T-helper 1 cell treated with Interleukin-12 subunit alpha and Interleukin-12 subunit beta and Interleukin-4 antibody, amounts not matched to agents 30 μg/mL and 1 μg/mL, for 36 hours (primary cell): ENCODE results near the gene SLC13A2.

Source experiments
- H3K27ac Mint-ChIP-seq: one replicate; pipeline ENCODE4 v1.8.0; 2021; ENCODE audit warnings: mild to moderate bottlenecking, mixed read lengths
- H3K27me3 Mint-ChIP-seq: one replicate; pipeline ENCODE4 v1.8.0; 2021; ENCODE audit warnings: low read depth, mixed read lengths
- H3K36me3 Mint-ChIP-seq: one replicate; pipeline ENCODE4 v1.8.0; 2021; ENCODE audit warnings: low read depth, mixed read lengths
- H3K4me1 Mint-ChIP-seq: one replicate; pipeline ENCODE4 v1.8.0; 2021; ENCODE audit warnings: low read depth, mixed read lengths
- H3K4me3 Mint-ChIP-seq: one replicate; pipeline ENCODE4 v1.8.0; 2021; ENCODE audit warnings: mild to moderate bottlenecking, moderate library complexity, mixed read lengths
- H3K9me3 Mint-ChIP-seq: one replicate; pipeline ENCODE4 v1.8.0; 2021; ENCODE audit warnings: mixed read lengths

Gene SLC13A2

DNA sequence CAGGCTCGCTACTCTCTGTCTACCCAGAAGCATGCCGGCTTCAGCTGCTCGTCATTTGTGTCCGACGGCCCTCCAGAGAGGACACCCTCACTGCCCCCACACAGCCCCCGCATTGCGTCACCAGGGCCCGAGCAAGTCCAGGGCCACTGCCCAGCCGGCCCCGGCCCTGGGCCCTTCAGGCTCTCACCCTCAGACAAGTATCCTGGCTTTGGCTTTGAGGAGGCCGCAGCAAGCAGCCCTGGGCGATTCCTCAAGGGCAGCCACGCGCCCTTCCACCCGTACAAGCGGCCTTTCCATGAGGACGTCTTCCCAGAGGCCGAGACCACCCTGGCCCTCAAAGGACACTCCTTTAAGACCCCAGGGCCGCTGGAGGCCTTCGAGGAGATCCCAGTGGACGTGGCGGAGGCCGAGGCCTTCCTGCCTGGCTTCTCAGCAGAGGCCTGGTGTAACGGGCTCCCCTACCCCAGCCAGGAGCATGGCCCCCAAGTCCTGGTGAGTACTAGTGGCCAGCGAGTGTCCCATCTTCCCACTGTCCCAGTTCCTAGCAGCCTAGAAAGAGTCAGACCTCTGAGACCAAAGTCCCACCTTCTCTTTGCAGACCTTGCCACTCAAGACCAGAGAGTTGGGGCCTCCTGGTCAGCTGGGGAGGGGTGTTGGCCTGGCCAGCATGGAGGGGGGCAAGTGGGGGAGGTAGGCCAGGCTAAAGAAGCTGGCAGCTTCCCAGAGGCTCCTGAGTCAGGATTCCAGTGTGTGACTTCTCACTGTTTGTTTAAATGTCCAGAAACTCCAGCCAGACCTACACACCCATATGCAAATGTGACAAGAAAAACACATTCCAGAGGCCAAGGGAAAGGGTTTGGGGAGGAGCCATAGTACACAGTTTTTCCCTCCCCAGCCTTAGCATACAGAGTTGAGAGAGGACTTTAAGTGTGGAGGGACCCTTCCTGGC is 51.3 kb downstream of the SLC13A2 start:
- no peaks in the 10 kb centered on the region for H3K4me1 Mint-ChIP-seq
- no peaks in the 10 kb centered on the region for H3K27me3 Mint-ChIP-seq
- no peaks in the 10 kb centered on the region for H3K36me3 Mint-ChIP-seq
- no peak overlapping the region for H3K27ac Mint-ChIP-seq
- no peaks in the 10 kb centered on the region for H3K9me3 Mint-ChIP-seq
- H3K4me3 Mint-ChIP-seq = no peak overlapping the region

DNA sequence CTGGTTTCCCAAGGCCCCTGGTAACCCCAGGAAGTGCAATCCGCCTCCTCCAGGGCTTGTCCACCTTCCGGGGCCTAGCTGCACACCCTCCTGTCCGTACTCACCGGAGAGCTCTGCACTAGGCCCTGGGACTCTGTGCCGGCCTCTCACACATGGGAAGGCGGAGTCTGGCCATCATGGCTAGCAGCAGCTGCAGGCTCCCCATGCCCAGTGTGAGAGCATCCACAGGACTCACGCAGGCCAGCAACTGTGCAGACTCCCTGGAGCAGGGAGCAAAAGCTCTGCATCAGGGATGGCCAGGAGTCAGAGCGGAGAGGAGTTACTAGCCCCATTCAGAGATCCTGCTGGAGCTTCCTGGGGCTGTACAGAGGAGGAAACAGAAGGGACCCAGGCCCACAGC is 52.9 kb downstream of the SLC13A2 start:
- Mint-ChIP-seq H3K9me3 (no peaks in the 10 kb centered on the region), H3K36me3 (no peaks in the 10 kb centered on the region), H3K4me1 (no peaks in the 10 kb centered on the region), H3K4me3 (no peak overlapping the region), H3K27ac (no peak overlapping the region), H3K27me3 (no peaks in the 10 kb centered on the region)

DNA sequence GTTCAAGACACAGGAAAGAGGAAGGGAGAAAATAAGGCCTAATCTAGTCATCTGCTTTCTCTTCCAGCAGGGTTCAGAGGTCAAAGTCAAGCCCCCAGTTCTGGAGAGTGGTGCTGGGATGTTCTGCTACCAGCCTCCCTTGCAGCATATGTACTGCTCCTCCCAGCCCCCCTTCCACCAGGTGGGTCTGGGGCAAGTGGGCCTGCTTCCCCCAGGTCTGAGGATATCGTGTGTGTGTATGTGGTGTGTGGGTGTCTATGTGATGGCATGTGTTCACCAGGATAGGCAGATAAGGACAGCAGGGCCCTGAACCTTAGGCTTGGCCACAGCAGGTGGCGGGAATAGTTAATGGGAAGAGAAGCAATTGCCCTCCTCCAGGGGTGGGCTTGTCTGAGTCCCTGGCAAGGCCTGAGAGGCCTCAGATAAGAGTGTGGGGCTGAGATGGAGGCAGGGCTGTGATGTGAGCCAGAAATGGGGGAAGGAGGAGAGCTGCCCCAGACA is 53.8 kb downstream of the SLC13A2 start:
- no peaks in the 10 kb centered on the region for H3K36me3 Mint-ChIP-seq

DNA sequence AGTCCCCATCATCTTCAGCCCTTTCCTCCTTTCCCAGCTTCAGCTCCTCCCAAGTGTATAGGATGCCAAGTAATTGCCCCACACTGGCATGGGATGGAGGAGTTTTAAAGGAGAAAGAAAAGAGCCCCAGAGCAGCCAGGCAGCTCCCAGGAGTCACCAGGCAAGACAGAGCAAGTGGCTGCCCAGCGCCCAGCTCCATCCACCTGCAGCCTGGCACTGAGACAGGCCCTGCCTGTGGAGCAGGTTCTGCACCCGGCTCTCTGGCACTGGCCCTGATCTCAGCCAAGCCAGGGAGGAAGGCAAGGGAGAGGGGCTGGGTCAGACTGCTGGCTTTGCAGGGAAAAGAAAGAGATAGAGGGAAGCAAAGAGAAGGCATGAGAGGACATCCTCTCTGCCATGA is 54.4 kb downstream of the SLC13A2 start:
- H3K4me1 Mint-ChIP-seq = no peaks in the 10 kb centered on the region
- H3K4me3 Mint-ChIP-seq = no peak overlapping the region
- H3K27ac Mint-ChIP-seq = no peak overlapping the region
- H3K9me3 Mint-ChIP-seq = no peaks in the 10 kb centered on the region
- H3K27me3 Mint-ChIP-seq = no peaks in the 10 kb centered on the region
- H3K36me3 Mint-ChIP-seq = no peaks in the 10 kb centered on the region

More for the DNA sequence above, 53.8 kb downstream of the SLC13A2 start:
- Mint-ChIP-seq H3K27ac (no peak overlapping the region), H3K4me1 (no peaks in the 10 kb centered on the region), H3K9me3 (no peaks in the 10 kb centered on the region), H3K27me3 (no peaks in the 10 kb centered on the region), H3K4me3 (no peak overlapping the region)

DNA sequence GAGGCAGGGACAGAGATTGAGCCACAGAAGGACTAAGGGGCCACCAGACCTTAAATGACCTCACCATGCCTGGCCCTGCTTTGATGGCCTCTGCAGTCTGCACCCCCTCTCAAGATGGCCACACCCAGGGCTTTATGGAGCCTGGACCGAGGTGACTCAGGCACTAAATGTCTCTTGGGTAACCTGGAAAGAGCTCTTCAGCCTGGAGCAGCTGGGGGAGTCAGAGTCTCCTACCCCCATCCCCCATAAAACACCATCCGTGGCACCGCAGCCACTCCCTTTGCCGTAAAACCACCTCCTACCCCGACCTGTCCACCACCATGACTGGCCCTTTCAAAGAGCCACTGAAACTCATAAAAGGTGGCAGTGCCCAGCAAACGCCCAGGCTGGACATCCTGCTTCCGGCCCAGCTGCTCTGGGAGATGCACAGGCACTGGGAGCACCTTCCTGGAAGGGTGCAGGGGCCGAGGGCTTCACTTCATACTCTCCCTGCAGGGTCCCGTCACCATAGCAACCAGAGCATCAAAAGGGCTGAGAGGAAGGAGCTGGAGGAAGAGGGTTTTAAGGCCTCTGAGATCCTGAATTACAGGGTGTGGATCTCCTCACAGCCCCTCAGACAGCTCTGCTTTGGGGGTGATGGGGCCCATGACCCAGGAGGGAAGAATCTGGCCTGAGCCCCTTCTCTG is 55.0 kb downstream of the SLC13A2 start:
- Mint-ChIP-seq H3K36me3 (no peaks in the 10 kb centered on the region), H3K4me1 (no peaks in the 10 kb centered on the region), H3K9me3 (no peaks in the 10 kb centered on the region), H3K27ac (no peak overlapping the region), H3K27me3 (no peaks in the 10 kb centered on the region), H3K4me3 (no peak overlapping the region)

DNA sequence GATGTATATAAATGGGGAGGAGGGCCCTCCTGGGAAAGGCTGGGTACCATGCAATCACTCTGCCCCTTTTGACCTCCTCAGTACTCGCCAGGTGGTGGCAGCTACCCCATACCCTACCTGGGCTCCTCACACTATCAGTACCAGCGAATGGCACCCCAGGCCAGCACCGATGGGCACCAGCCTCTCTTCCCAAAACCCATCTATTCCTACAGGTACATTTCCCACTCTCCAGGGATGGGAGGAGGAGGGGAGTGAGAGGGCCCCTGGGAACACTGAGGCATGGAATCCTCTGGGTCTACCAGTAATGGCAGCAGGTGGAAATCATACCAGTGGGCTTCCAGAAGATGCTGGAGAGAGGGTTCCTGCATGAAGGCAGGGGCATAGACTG is 55.6 kb downstream of the SLC13A2 start:
- no peak overlapping the region for H3K4me3 Mint-ChIP-seq
- H3K9me3 Mint-ChIP-seq = no peaks in the 10 kb centered on the region
- no peaks in the 10 kb centered on the region for H3K27me3 Mint-ChIP-seq
- H3K36me3 Mint-ChIP-seq = no peaks in the 10 kb centered on the region
- no peaks in the 10 kb centered on the region for H3K4me1 Mint-ChIP-seq
- H3K27ac Mint-ChIP-seq = no peak overlapping the region

DNA sequence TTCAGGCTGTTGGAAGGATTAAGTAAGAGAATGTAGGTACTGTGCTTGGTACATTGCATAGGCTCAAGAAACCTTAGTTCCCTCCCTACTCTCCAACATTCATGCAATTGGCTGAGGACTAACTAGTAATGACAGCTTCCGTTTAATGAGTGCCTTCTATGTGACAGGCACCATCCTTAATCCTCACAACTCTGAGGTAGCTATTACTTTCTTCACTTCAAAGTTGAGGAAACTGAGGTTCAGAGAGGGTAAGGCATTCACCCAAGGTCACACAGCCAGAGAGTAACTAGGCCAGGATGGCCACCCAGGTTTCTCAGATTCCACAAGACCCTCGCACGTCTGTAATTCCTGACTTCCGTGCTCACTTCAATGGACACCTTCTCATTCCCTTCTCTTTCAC is 56.8 kb downstream of the SLC13A2 start:
- H3K27me3 Mint-ChIP-seq = no peaks in the 10 kb centered on the region

DNA sequence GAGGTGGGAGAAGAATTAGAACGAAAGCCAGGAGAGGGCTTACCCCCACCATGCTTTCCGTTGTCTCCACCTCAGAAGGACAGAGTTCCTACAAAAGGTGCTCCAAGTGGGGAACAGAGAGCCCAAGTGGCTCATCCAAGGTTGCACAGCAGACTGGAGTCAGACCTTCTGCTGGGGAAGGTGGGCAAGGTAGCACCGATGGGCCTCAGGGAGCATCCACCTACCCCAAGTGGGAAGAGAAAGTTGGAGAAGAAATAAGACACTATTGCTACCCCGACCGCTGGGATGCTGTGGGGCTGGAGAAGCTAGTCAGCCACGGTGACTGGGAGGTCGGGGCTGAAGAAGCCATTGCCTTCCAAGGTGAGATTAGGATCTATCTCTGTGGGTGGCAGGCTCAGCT is 57.5 kb downstream of the SLC13A2 start:
- no peaks in the 10 kb centered on the region for H3K9me3 Mint-ChIP-seq
- no peak overlapping the region for H3K27ac Mint-ChIP-seq
- H3K4me1 Mint-ChIP-seq = no peaks in the 10 kb centered on the region
- no peak overlapping the region for H3K4me3 Mint-ChIP-seq
- no peaks in the 10 kb centered on the region for H3K36me3 Mint-ChIP-seq
- no peaks in the 10 kb centered on the region for H3K27me3 Mint-ChIP-seq

More for the DNA sequence above, 56.8 kb downstream of the SLC13A2 start:
- no peaks in the 10 kb centered on the region for H3K4me1 Mint-ChIP-seq
- no peak overlapping the region for H3K27ac Mint-ChIP-seq
- no peak overlapping the region for H3K4me3 Mint-ChIP-seq
- H3K36me3 Mint-ChIP-seq = no peaks in the 10 kb centered on the region
- no peaks in the 10 kb centered on the region for H3K9me3 Mint-ChIP-seq

DNA sequence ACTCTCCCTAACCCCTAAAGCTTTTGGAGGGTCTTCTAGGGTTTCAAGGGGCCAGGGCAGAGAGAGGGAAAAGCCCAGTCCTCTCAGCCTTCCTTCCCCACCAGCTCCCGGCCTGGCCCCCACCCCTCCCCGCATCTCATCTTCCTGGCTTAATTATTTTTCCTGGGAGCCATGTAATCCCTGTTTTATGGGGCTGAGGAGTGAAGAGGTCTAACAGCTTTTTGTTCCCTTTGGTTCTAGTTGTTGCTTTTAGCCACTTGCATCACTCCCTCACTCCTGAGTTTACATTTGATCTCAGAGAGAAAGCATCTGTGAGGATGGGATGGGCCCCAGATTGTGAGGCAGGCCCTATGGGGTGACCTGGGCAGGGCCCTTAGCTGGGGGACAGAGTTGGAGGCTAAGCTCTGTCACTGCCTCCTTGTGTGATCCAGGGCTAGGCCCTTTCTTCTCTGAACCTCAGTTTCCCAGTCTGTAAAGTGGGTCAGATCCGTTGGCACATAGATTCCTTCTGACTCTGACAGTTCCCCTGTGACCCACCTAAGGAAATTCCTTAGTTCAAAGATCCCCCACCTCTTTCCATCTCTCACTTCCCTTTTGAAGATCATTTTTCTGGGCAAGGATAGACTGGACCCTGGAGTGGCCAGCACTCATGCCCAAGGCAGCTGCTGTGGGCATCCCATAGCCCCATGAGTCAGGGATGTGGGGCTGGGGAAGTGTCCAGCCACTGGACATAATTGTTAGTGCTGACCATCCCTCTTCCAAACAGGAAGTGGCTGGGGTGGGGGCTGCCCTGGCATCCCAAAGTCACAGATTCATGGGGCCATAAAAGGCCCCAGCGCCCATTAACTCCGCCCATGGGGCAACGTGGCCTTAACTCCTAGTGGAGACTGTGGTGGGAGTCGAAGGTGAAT is 58.9 kb downstream of the SLC13A2 start:
- Mint-ChIP-seq H3K27me3 (no peaks in the 10 kb centered on the region), H3K4me3 (no peak overlapping the region), H3K4me1 (no peaks in the 10 kb centered on the region), H3K9me3 (no peaks in the 10 kb centered on the region), H3K27ac (no peak overlapping the region), H3K36me3 (no peaks in the 10 kb centered on the region)

DNA sequence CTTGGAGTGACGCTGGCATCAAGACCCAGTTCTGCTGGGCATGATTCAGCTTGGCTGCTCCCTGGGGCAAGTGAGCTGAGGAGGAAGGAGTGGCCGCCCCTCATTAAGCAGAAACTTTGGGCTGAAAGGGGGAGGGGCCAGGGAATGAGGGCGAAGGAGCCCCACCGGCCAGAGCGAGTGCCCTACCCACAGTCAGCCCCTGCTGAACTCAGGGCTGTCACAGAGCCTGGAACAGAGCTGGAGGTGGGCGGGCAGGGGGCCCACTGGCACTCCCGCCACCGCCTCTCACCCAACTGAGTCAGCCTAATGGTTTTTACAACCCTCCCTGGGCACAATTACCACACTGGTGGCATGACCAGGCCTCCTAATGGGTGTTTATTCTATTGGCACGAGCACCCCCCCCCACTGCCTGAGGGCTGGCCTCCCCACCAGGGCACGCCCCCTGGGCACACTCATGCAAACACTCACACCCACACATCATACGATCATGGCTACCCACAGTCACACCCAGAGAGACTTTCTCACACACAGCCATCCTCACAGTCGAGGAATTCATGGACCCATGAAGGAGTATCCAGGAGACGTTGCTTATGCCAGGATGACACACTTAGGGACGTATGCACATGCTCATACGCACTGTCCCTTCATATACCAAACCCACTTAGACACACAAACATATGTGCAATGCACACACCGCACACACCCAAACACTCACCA is 59.8 kb downstream of the SLC13A2 start:
- Mint-ChIP-seq H3K4me1 (no peaks in the 10 kb centered on the region), H3K9me3 (no peaks in the 10 kb centered on the region), H3K36me3 (no peaks in the 10 kb centered on the region), H3K27ac (no peak overlapping the region), H3K27me3 (no peaks in the 10 kb centered on the region), H3K4me3 (no peak overlapping the region)

DNA sequence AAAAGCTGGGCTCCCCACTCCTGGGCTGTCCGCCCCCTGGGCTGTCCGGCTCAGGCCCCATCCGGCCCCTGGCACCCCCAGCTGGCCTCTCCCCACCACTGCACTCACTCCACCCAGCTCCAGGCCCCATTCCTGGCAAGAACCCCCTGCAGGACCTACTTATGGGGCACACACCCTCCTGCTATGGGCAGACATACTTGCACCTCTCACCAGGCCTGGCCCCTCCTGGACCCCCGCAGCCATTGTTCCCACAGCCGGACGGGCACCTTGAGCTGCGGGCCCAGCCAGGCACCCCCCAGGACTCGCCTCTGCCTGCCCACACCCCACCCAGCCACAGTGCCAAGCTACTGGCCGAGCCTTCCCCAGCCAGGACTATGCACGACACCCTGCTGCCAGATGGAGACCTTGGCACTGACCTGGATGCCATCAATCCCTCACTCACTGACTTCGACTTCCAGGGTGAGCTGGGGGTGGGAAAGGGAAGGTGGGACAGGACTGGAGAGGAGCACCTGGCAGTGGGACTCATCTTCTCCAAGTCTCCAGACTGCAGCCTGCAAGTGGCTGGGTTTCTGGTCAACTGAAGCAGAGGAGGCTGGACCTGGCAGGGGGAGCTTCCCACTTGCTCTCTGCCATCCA is 61.4 kb downstream of the SLC13A2 start:
- Mint-ChIP-seq H3K4me1 (no peaks in the 10 kb centered on the region), H3K4me3 (no peak overlapping the region), H3K36me3 (no peaks in the 10 kb centered on the region), H3K9me3 (no peaks in the 10 kb centered on the region), H3K27ac (no peak overlapping the region), H3K27me3 (no peaks in the 10 kb centered on the region)

DNA sequence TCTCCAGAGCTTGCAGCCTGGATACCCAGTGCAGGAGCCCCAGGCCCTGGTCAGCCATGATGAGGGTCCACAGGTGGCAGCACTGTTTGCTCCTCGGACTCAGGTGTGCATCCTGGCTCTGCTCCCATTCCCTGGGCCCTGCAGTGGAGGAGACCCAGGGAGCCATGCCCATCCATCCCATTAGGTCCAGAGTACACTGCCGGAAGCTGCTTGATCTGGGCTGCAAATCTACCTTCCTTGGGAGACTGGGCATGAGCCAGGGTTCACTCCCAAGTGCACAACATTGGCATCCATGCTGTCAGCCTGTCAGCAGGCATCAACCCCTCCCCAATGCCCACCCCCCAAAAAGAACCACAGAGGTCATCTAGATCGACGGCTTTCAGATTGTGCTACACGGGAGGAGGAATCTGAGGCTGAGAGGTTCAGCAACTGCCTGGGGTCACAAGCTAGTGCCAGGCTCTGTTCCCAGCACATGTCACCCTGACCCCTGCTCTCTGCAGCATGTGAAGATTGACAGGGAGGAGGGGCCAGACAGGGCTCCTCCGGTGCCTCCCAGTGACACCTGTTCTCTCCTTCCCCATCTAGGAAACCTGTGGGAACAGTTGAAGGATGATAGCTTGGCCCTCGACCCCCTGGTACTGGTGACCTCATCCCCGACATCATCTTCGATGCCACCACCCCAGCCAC is 63.2 kb downstream of the SLC13A2 start:
- Mint-ChIP-seq H3K27ac (no peak overlapping the region), H3K4me1 (no peaks in the 10 kb centered on the region), H3K27me3 (no peaks in the 10 kb centered on the region), H3K36me3 (no peaks in the 10 kb centered on the region), H3K9me3 (no peaks in the 10 kb centered on the region), H3K4me3 (no peak overlapping the region)

DNA sequence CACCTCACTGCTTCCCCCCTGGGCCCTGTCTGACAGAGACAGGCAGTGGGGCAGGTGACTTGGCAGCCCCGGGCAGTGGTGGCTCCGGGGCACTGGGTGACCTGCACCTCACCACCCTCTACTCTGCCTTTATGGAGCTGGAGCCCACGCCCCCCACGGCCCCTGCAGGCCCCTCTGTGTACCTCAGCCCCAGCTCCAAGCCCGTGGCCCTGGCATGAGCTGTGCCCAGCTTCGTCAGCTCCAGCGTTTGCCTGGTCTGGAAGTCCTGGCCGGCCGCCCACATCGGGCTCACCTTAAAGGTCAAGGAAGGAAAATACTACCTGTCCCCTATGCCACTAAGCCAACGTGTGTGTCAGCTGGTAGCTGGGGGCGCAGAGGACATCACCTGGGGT is 63.8 kb downstream of the SLC13A2 start:
- Mint-ChIP-seq H3K4me3 (no peak overlapping the region), H3K36me3 (no peaks in the 10 kb centered on the region), H3K9me3 (no peaks in the 10 kb centered on the region), H3K27ac (no peak overlapping the region), H3K27me3 (no peaks in the 10 kb centered on the region), H3K4me1 (no peaks in the 10 kb centered on the region)
